RWPE1 (cell line): Measurements from ENCODE around the gene MPND.
A peak's percentile ranks its signal among the peaks of the same experiment; 100 is the strongest.

Source experiments
- CTCF ChIA-PET: fragments of 350-600 bp; sonication (Branson Sonifier 250); formaldehyde crosslinking; extraction: SDS; loops from one replicate; lab custom pipeline; 2021; lab: Yijun Ruan, JAX
- POLR2A ChIA-PET: fragments of 400-600 bp; formaldehyde crosslinking; extraction: SDS; loops from one replicate; lab custom pipeline; 2020; ENCODE audit warnings: antibody characterized with exemption; ENCODE audit not compliant: low non-redundant PET; lab: Yijun Ruan, JAX
- DNase-seq: peaks from one replicate; pipeline ENCODE4 v3.0.0; 2012; ENCODE audit warnings: low spot score
- H3K27ac ChIP-seq: fragments of 450-650 bp; 2 replicates; pipeline ENCODE4 v1.5.1; 2017
- CTCF ChIP-seq: fragments of 450-650 bp; conservative IDR thresholded peaks from 2 replicates; pipeline ENCODE4 v1.5.1; 2017; ENCODE audit warnings: low read depth, mild to moderate bottlenecking

MPND gene

GRCh38 chr19:4365341-4365740 is 22.0 kb downstream of the MPND start:
- H3K27ac ChIP-seq: peak overlapping the region; percentile 99
- POLR2A ChIA-PET: no interaction called here

GRCh38 chr19:4365791-4366665 is 22.7 kb downstream of the MPND start:
- no peak for TF ChIP-seq CTCF
- POLR2A ChIA-PET: no interaction called here
- CTCF ChIA-PET: interaction anchor here (0.6 to 1.4 kb wide), 4 partner anchors 26 to 270 kb away, joined by 3 to 4 read pairs (median 3); no protein-coding TSS in a partner anchor
- peak overlapping the region; percentile 99 for H3K27ac ChIP-seq
- no peak for DNase-seq

More at GRCh38 chr19:4365341-4365740, 22.0 kb downstream of the MPND start:
- DNase-seq: no peak
- CTCF ChIA-PET: interaction anchor here (0.6 to 1.4 kb wide), 2 partner anchors 128 to 271 kb away, joined by 3 to 4 read pairs; no protein-coding TSS in a partner anchor
- no peak for TF ChIP-seq CTCF

- no peak for DNase-seq
- CTCF ChIA-PET: interaction anchor here (1.1 kb wide), 1 partner anchor 25 kb away, joined by 3 read pairs; no protein-coding TSS in a partner anchor
- POLR2A ChIA-PET: no interaction called here
- TF ChIP-seq CTCF: no peak
- H3K27ac ChIP-seq: peak overlapping the region; percentile 99
These were observed 23.4 kb downstream of the MPND start for GRCh38 chr19:4366666-4367335.

GRCh38 chr19:4367336-4367723 is 24.0 kb downstream of the MPND start:
- H3K27ac ChIP-seq: peak overlapping the region; percentile 99
- no peak for DNase-seq
- TF ChIP-seq CTCF: no peak
- CTCF ChIA-PET: interaction anchor here (1.1 kb wide), 1 partner anchor 25 kb away, joined by 3 read pairs; no protein-coding TSS in a partner anchor
- POLR2A ChIA-PET: no interaction called here

- CTCF ChIA-PET: interaction anchor here (0.8 kb wide), 1 partner anchor 23 kb away, joined by 4 read pairs; no protein-coding TSS in a partner anchor
- H3K27ac ChIP-seq: peak overlapping the region; percentile 99
These were observed 24.4 kb downstream of the MPND start for GRCh38 chr19:4367781-4368127.

More at GRCh38 chr19:4367781-4368127, 24.4 kb downstream of the MPND start:
- TF ChIP-seq CTCF: no peak
- DNase-seq: no peak
- POLR2A ChIA-PET: no interaction called here
